SK-N-SH treated with all-trans-retinoic acid at 6 μM for 48 hours (cell line): ENCODE measurements around the gene CSRP1.

Experiments
- ARNTL ChIP-seq: fragments of 450-650 bp; formaldehyde crosslinking; IDR thresholded peaks from 2 replicates; pipeline ENCODE4 v1.5.0; 2020; ENCODE audit warnings: low read depth, mild to moderate bottlenecking, moderate library complexity, borderline replicate concordance
- ISL1 ChIP-seq: fragments of 250-450 bp; sonication (Bioruptor Pico); IDR thresholded peaks from 2 replicates; pipeline ENCODE4 v2.1.2; 2022; ENCODE audit warnings: mild to moderate bottlenecking, moderate library complexity
- OSR1 ChIP-seq: fragments of 250-450 bp; sonication (Bioruptor Pico); IDR thresholded peaks from 2 replicates; pipeline ENCODE4 v1.8.0; 2022; ENCODE audit warnings: moderate library complexity, mild to moderate bottlenecking, inconsistent platforms
- ZC3H10 ChIP-seq: fragments of 250-450 bp; sonication (Bioruptor Pico); IDR thresholded peaks from 2 replicates; pipeline ENCODE4 v1.5.1; 2021; ENCODE audit warnings: mild to moderate bottlenecking, moderate library complexity
- ZFP3 ChIP-seq: fragments of 250-450 bp; sonication (Bioruptor Pico); IDR thresholded peaks from 2 replicates; pipeline ENCODE4 v1.5.0; 2020; ENCODE audit warnings: mild to moderate bottlenecking, moderate library complexity
- ZFP30 ChIP-seq: fragments of 450-650 bp; formaldehyde crosslinking; IDR thresholded peaks from 2 replicates; pipeline ENCODE4 v1.5.0; 2022; ENCODE audit warnings: mild to moderate bottlenecking, moderate library complexity
- ZNF565 ChIP-seq: fragments of 450-650 bp; formaldehyde crosslinking; conservative IDR thresholded peaks from 2 replicates; pipeline ENCODE4 v1.5.0; 2020; ENCODE audit warnings: low read depth, mild to moderate bottlenecking, moderate library complexity
- ZNF70 ChIP-seq: fragments of 450-650 bp; formaldehyde crosslinking; IDR thresholded peaks from 2 replicates; pipeline ENCODE4 v1.5.0; 2020; ENCODE audit warnings: mild to moderate bottlenecking, moderate library complexity
- TF ChIP-seq, protein P1 (sequence below): fragments of 250-450 bp; sonication (Bioruptor Pico); IDR thresholded peaks from 2 replicates; pipeline ENCODE4 v1.5.1; 2020; ENCODE audit warnings: low read depth, mild to moderate bottlenecking, moderate library complexity

- TF ChIP-seq ZC3H10 (CRISPR knock-in tag) (no peak), ZFP30 (CRISPR knock-in tag) (no peak), ISL1 (CRISPR knock-in tag) (no peak), ZNF565 (CRISPR knock-in tag) (no peak), OSR1 (CRISPR knock-in tag) (no peak), ZFP3 (CRISPR knock-in tag) (no peak), ARNTL (CRISPR knock-in tag) (no peak), ZNF70 (CRISPR knock-in tag) (no peak)
- TF ChIP-seq, protein P1, sequence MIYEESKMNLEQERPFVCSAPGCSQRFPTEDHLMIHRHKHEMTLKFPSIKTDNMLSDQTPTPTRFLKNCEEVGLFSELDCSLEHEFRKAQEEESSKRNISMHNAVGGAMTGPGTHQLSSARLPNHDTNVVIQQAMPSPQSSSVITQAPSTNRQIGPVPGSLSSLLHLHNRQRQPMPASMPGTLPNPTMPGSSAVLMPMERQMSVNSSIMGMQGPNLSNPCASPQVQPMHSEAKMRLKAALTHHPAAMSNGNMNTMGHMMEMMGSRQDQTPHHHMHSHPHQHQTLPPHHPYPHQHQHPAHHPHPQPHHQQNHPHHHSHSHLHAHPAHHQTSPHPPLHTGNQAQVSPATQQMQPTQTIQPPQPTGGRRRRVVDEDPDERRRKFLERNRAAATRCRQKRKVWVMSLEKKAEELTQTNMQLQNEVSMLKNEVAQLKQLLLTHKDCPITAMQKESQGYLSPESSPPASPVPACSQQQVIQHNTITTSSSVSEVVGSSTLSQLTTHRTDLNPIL: no peak
Measured at GRCh38 chr1:201471772-201472171, 35.2 kb downstream of the CSRP1 start.
